ENCODE data around the gene HSD3B2. TPM values are rescaled to one million over a fixed set of nuclear protein-coding genes. Genes with fewer than 3 reads are reported as not detected.

The HSD3B2 gene
- total and polyA plus RNA-seq, 2 experiments from 2014 or later = not detected

GRCh38 chr1:119470377-119470776, 55.4 kb downstream of the HSD3B2 start:
- Mint-ChIP-seq H3K36me3 (ENCODE audit: low read depth) (no peaks in the 10 kb centered on the region), H3K4me1 (peaks cover 15% of the 10 kb centered on the region), H3K27me3 (ENCODE audit: insufficient read depth, low read depth, poor library complexity) (peaks cover 4% of the 10 kb centered on the region), H3K9me3 (no peaks in the 10 kb centered on the region), H3K27ac (no peak overlapping the region), H3K4me3 (no peak overlapping the region)
- DNase-seq (ENCODE audit: low spot score) (no peak), ATAC-seq (no peak)
- no peaks in the 10 kb centered on the region for H3F3A ChIP-seq (replicated peaks; ENCODE audit: low read depth)
- no peak for TF ChIP-seq EZH2 (IDR thresholded peaks at IDR 0.05; ENCODE audit: low read depth, unreplicated experiment)
- no peak for TF ChIP-seq POLR2AphosphoS5 (IDR thresholded peaks at IDR 0.05; ENCODE audit: low read depth)
- TF ChIP-seq EZH2phosphoT487 (IDR thresholded peaks at IDR 0.05; ENCODE audit: unreplicated experiment) = no peak
- no peak for TF ChIP-seq ETS1 (IDR thresholded peaks at IDR 0.05)
- TF ChIP-seq NANOG (IDR thresholded peaks at IDR 0.05; ENCODE audit: borderline replicate concordance) = no peak
- no peak for TF ChIP-seq CTCF (conservative IDR thresholded peaks at IDR 0.05; ENCODE audit: low read depth in 2 of 2)
- no peak for TF ChIP-seq ZNF114 (CRISPR knock-in tag; IDR thresholded peaks at IDR 0.05)
- no peak for TF ChIP-seq ZNF331 (CRISPR knock-in tag; IDR thresholded peaks at IDR 0.05; ENCODE audit: low read depth)
- TF ChIP-seq JUNB (IDR thresholded peaks at IDR 0.05; ENCODE audit: unreplicated experiment) = no peak
- TF ChIP-seq ZNF462 (CRISPR knock-in tag; IDR thresholded peaks at IDR 0.05) = no peak
- no peak for TF ChIP-seq REST (IDR thresholded peaks at IDR 0.05; ENCODE audit: unreplicated experiment)
- H3K4me3 ChIP-seq = no peak overlapping the region
- H2AFZ ChIP-seq = no peak overlapping the region
- no peak overlapping the region for H3K4me2 ChIP-seq
- H3K79me2 ChIP-seq (replicated peaks; ENCODE audit: insufficient read depth) = no peaks in the 10 kb centered on the region
- no peaks in the 10 kb centered on the region for H3K27me3 ChIP-seq (ENCODE audit: insufficient read depth)
- H3K27ac ChIP-seq (ENCODE audit: low read depth) = no peak overlapping the region
- peaks cover 12% of the 10 kb centered on the region for H3K4me1 ChIP-seq (ENCODE audit: insufficient read depth)
- no peaks in the 10 kb centered on the region for H4K20me1 ChIP-seq (replicated peaks; ENCODE audit: insufficient read depth)
- peaks cover 12% of the 10 kb centered on the region; the same call in 1 of the 2 replicates for H3K9me2 ChIP-seq (ENCODE audit: insufficient read depth)
- H3K36me3 ChIP-seq (ENCODE audit: insufficient read depth) = no peaks in the 10 kb centered on the region
